Hematopoietic multipotent progenitor cell (in vitro differentiated cells): ENCODE results near the gene ZNF160. TPM values are rescaled to one million over a fixed set of nuclear protein-coding genes. Genes with fewer than 3 reads are reported as not detected.
A peak's percentile ranks its signal among the peaks of the same experiment; 100 is the strongest.

Source experiments
- DNase-seq, 3 donors: peaks; one replicate each; pipeline ENCODE4 v3.0.0-alpha.2; 2011 to 2015; ENCODE audit warnings: low read depth in 2 of 3, low spot score in 2 of 3
- total RNA-seq: library from RNA; depleted of rRNA; stranded (reverse); fragments of >200 nt; gene quantifications from one replicate; pipeline ENCODE4 v1.2.3, GENCODE V29; 2012

The ZNF160 gene
- total RNA-seq, 1 donor = 33.4 TPM

GRCh38 chr19:53094754-53095575, 8.3 kb downstream of the ZNF160 start:
- DNase-seq = no peak

GRCh38 chr19:53092723-53093122, 10.5 kb downstream of the ZNF160 start:
- DNase-seq = no peak

GRCh38 chr19:53091413-53092254, 11.6 kb downstream of the ZNF160 start:
- DNase-seq = no peak

GRCh38 chr19:53088091-53088490, 15.1 kb downstream of the ZNF160 start:
- DNase-seq = no peak

- peak in 1 of 3 donors; percentile 10 for DNase-seq
These were observed 16.3 kb downstream of the ZNF160 start for GRCh38 chr19:53086949-53087348.

GRCh38 chr19:53085496-53085895, 17.7 kb downstream of the ZNF160 start:
- DNase-seq = no peak

GRCh38 chr19:53082929-53083328, 20.3 kb downstream of the ZNF160 start:
- DNase-seq = no peak

GRCh38 chr19:53079313-53079924, 23.8 kb downstream of the ZNF160 start:
- DNase-seq = no peak

- no peak for DNase-seq
These were observed 24.6 kb downstream of the ZNF160 start for GRCh38 chr19:53078668-53079067.

- peak in 2 of 3 donors; percentile 9 to 23 for DNase-seq
These were observed 26.2 kb downstream of the ZNF160 start for GRCh38 chr19:53076984-53077383.

GRCh38 chr19:53068834-53069233, 34.4 kb downstream of the ZNF160 start:
- DNase-seq = no peak

- DNase-seq = no peak
These were observed 35.0 kb downstream of the ZNF160 start for GRCh38 chr19:53068199-53068598.

GRCh38 chr19:53057904-53058580, 45.2 kb downstream of the ZNF160 start:
- DNase-seq = peak in 2 of 3 donors; percentile 16 to 43

- DNase-seq = no peak
These were observed 48.1 kb downstream of the ZNF160 start for GRCh38 chr19:53055117-53055516.

- DNase-seq = no peak
These were observed 55.8 kb downstream of the ZNF160 start for GRCh38 chr19:53047379-53047778.

- no peak for DNase-seq
These were observed 57.7 kb downstream of the ZNF160 start for GRCh38 chr19:53045536-53045935.

- no peak for DNase-seq
These were observed 61.9 kb downstream of the ZNF160 start for GRCh38 chr19:53041366-53041765.

- peak in 2 of 3 donors; percentile 11 to 39 for DNase-seq
These were observed 65.8 kb downstream of the ZNF160 start for GRCh38 chr19:53037101-53038097.

GRCh38 chr19:53034948-53035675, 68.1 kb downstream of the ZNF160 start:
- DNase-seq = no peak
